ENCODE results near the gene HSD17B11. TPM values are rescaled to one million over a fixed set of nuclear protein-coding genes. Genes with fewer than 3 reads are reported as not detected.
"Not testable (repeated sequence)": the region's sequence is repeated elsewhere in the genome, so short reads cannot be mapped to it uniquely, and the experiment has no call there.

Gene HSD17B11
- total RNA-seq, 2 donors from 2014 or later: 18.3 to 22.7 TPM

DNA sequence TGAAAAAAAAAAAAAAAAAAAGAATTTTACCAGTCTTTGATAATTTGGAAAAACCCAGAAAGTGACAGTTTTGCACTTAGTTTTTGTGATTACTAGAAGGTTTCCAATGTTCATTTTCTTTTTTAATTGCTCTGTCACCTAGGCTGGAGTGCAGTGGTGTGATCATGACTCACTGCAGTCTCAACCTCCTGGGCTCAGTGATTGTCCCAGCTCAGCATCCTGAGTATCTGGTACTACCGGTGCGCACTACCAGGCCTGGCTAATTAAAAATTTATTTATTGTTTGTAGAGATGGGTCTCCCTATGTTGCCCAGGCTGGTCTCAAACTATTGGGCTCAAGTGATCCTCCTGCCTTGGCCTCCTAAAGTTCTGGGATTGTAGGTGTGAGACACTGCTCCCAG is 34.7 kb upstream of the HSD17B11 start:
- Histone ChIP-seq H3K27ac (ENCODE audit: low read depth, low read length) (no peak overlapping the region), H3K9ac (ENCODE audit: extremely low read depth, low read length, poor library complexity, severe bottlenecking) (no peak overlapping the region), H3K4me3 (ENCODE audit: low read length) (no peak overlapping the region), H3K27me3 (ENCODE audit: control insufficient read depth, insufficient read depth, low read length, poor library complexity, severe bottlenecking) (no peaks in the 10 kb centered on the region), H3K4me1 (ENCODE audit: control insufficient read depth, insufficient read depth, low read length) (peaks cover 4% of the 10 kb centered on the region), H3K9me3 (ENCODE audit: control insufficient read depth, low read length) (no peaks in the 10 kb centered on the region), H3K36me3 (ENCODE audit: control insufficient read depth, insufficient read depth, low read length) (no peaks in the 10 kb centered on the region)
- Mint-ChIP-seq H3K4me1 (peaks cover 13% of the 10 kb centered on the region), H3K9me3 (peaks cover 2% of the 10 kb centered on the region), H3K4me3 (no peak overlapping the region), H3K27ac (no peak overlapping the region), H3K36me3 (ENCODE audit: low read depth) (no peaks in the 10 kb centered on the region), H3K27me3 (ENCODE audit: insufficient read depth) (no peaks in the 10 kb centered on the region)
- no peak for DNase-seq
- 97% methylated on average over 2 of the region's 2 CpGs; no CpG with 5 or more reads in 1 of the 2 experiments for WGBS, 2 experiments (ENCODE audit: insufficient coverage in 1 of 2, insufficient read length in 1 of 2)
- TF ChIP-seq, protein P1, sequence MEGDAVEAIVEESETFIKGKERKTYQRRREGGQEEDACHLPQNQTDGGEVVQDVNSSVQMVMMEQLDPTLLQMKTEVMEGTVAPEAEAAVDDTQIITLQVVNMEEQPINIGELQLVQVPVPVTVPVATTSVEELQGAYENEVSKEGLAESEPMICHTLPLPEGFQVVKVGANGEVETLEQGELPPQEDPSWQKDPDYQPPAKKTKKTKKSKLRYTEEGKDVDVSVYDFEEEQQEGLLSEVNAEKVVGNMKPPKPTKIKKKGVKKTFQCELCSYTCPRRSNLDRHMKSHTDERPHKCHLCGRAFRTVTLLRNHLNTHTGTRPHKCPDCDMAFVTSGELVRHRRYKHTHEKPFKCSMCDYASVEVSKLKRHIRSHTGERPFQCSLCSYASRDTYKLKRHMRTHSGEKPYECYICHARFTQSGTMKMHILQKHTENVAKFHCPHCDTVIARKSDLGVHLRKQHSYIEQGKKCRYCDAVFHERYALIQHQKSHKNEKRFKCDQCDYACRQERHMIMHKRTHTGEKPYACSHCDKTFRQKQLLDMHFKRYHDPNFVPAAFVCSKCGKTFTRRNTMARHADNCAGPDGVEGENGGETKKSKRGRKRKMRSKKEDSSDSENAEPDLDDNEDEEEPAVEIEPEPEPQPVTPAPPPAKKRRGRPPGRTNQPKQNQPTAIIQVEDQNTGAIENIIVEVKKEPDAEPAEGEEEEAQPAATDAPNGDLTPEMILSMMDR (conservative IDR thresholded peaks at IDR 0.05): no peak

DNA sequence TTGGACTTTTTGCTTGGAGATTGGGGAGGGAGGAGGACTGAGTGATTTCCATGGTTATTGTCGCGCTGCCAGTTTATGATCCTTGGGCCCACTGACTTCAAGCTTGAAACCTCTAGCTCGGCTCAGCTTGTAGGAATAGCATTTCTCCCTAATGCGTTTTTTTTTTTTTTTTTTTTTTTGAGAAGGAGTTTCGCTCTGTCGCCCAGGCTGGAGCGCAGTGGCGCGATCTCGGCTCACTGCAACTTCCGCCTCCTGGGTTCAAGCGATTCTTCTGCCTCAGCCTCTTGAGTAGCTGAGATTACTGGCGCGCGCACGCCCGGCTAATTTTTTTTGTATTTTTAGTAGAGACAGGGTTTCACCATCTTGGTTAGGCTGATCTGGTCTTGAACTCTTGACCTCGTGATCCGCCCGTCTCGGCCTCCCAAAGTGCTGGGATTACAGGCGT is 33.1 kb upstream of the HSD17B11 start:
- not testable (repeated sequence) for H3K27me3 Mint-ChIP-seq (ENCODE audit: insufficient read depth); H3K27ac ChIP-seq (ENCODE audit: low read depth, low read length); DNase-seq; H3K27ac Mint-ChIP-seq; H3K9me3 ChIP-seq (ENCODE audit: control insufficient read depth, low read length); H3K9ac ChIP-seq (ENCODE audit: extremely low read depth, low read length, poor library complexity, severe bottlenecking); H3K9me3 Mint-ChIP-seq; H3K27me3 ChIP-seq (ENCODE audit: control insufficient read depth, insufficient read depth, low read length, poor library complexity, severe bottlenecking); H3K36me3 Mint-ChIP-seq (ENCODE audit: low read depth); H3K4me1 ChIP-seq (ENCODE audit: control insufficient read depth, insufficient read depth, low read length); H3K36me3 ChIP-seq (ENCODE audit: control insufficient read depth, insufficient read depth, low read length)
- peak overlapping the region; percentile 92 for H3K4me3 Mint-ChIP-seq
- peak overlapping the region; percentile 94 for H3K4me3 ChIP-seq (ENCODE audit: low read length)
- peaks cover 22% of the 10 kb centered on the region for H3K4me1 Mint-ChIP-seq
- WGBS, 2 experiments (ENCODE audit: insufficient coverage in 1 of 2, insufficient read length in 1 of 2): 95 to 98% methylated on average over 8 to 22 of the region's 22 CpGs

DNA sequence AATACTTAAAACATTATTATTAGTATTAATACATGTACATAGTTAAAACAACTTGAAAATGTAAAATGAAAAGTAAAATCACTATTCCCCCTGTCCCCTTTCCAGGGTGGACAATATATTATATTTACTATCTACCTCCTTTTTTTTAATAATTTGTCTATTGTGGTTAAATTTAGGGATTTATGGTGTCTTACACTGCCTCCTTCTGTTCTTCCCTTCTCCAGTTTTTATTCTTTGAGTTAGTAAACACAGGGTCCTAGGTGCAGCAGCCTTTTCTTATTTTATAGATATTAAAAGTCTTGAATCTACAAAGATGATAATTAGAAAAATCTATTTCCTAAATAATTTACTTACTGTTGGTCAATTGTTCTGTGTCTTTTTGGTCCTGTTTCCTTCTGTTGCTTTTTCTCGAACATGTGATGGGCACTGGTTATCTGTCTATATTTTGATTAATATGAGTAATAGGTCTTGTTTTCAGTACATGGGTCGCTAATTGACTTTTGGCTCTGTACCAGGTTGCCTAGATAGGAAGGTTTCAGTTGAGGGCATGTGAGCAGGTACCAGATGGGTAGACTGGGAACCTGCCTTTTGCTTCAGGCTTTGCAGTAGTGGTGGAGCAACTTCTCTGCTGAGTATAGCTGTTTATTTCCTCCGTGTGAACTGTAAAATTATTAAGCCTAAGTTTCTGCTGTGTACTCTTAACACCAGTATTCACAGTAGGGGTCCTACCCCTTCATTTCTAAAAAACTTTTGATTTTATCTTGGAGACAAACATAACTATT is 32.5 kb upstream of the HSD17B11 start:
- Mint-ChIP-seq H3K4me3 (peak overlapping the region; percentile 92), H3K36me3 (ENCODE audit: low read depth) (no peaks in the 10 kb centered on the region), H3K27me3 (ENCODE audit: insufficient read depth) (no peaks in the 10 kb centered on the region), H3K9me3 (peaks cover 12% of the 10 kb centered on the region), H3K4me1 (peaks cover 22% of the 10 kb centered on the region), H3K27ac (peak overlapping the region; percentile 60)
- TF ChIP-seq, protein P1 (conservative IDR thresholded peaks at IDR 0.05): no peak
- H3K4me3 ChIP-seq (ENCODE audit: low read length): peak overlapping the region; percentile 94
- 54% methylated on average over 3 of the region's 3 CpGs; no CpG with 5 or more reads in 1 of the 2 experiments for WGBS, 2 experiments (ENCODE audit: insufficient coverage in 1 of 2, insufficient read length in 1 of 2)
- H3K4me1 ChIP-seq (ENCODE audit: control insufficient read depth, insufficient read depth, low read length): peaks cover 4% of the 10 kb centered on the region
- no peaks in the 10 kb centered on the region for H3K36me3 ChIP-seq (ENCODE audit: control insufficient read depth, insufficient read depth, low read length)
- H3K9ac ChIP-seq (ENCODE audit: extremely low read depth, low read length, poor library complexity, severe bottlenecking): peak overlapping the region; percentile 81
- no peak for DNase-seq
- peaks cover 11% of the 10 kb centered on the region for H3K9me3 ChIP-seq (ENCODE audit: control insufficient read depth, low read length)
- H3K27ac ChIP-seq (ENCODE audit: low read depth, low read length): no peak overlapping the region
- H3K27me3 ChIP-seq (ENCODE audit: control insufficient read depth, insufficient read depth, low read length, poor library complexity, severe bottlenecking): no peaks in the 10 kb centered on the region

Data from endodermal cell (in vitro differentiated cells).